Omental fat pad (tissue), 4 donors: ENCODE measurements around the gene STAC3. TPM values are rescaled to one million over a fixed set of nuclear protein-coding genes. Genes with fewer than 3 reads are reported as not detected.

Experiments used
- ATAC-seq: fragments of 150-250 bp; one replicate; pipeline ENCODE4 v1.9.1; 2016; ENCODE audit warnings: mild to moderate bottlenecking, moderate library complexity; ENCODE audit not compliant: low FRiP score
- DNase-seq: peaks from one replicate; pipeline ENCODE4 v3.0.0-alpha.2; 2019; ENCODE audit warnings: low spot score
- CTCF ChIP-seq, 3 donors: fragments of 450-650 bp; IDR thresholded peaks; one replicate each; pipeline ENCODE4 v1.5.1; 2016 to 2017; ENCODE audit warnings: antibody characterized with exemption in 3 of 3, mild to moderate bottlenecking in 3 of 3, moderate library complexity in 2 of 3
- total RNA-seq, 4 donors: library from RNA; depleted of rRNA; stranded (reverse); fragments of >200 nt; gene quantifications; one replicate each; pipeline ENCODE4 v1.1.0, GENCODE V29; 2016

STAC3 gene
- total RNA-seq, 4 donors from 2014 or later: 2.0 to 3.7 (median 2.6) TPM

- TF ChIP-seq CTCF (IDR thresholded peaks at IDR 0.05): no peak
- ATAC-seq: no peak
- DNase-seq: no peak
Measured at GRCh38 chr12:57211791-57212700, 38.9 kb downstream of the STAC3 start.

- TF ChIP-seq CTCF (IDR thresholded peaks at IDR 0.05): no peak
- ATAC-seq (no peak), DNase-seq (no peak)
Measured at GRCh38 chr12:57210926-57211692, 39.9 kb downstream of the STAC3 start.

GRCh38 chr12:57210461-57210860, 40.5 kb downstream of the STAC3 start:
- ATAC-seq: no peak
- no peak for TF ChIP-seq CTCF (IDR thresholded peaks at IDR 0.05)

GRCh38 chr12:57209916-57210315, 41.1 kb downstream of the STAC3 start:
- DNase-seq (no peak), ATAC-seq (no peak)
- TF ChIP-seq CTCF (IDR thresholded peaks at IDR 0.05): no peak

More at GRCh38 chr12:57210461-57210860, 40.5 kb downstream of the STAC3 start:
- no peak for DNase-seq

- no peak for ATAC-seq
- DNase-seq: no peak
- TF ChIP-seq CTCF (IDR thresholded peaks at IDR 0.05): no peak
Measured at GRCh38 chr12:57208631-57209282, 42.2 kb downstream of the STAC3 start.

GRCh38 chr12:57207731-57208630, 43.0 kb downstream of the STAC3 start:
- DNase-seq (no peak), ATAC-seq (no peak)
- TF ChIP-seq CTCF (IDR thresholded peaks at IDR 0.05): no peak
